ENCODE data around the gene U2SURP. TPM values are rescaled to one million over a fixed set of nuclear protein-coding genes. Genes with fewer than 3 reads are reported as not detected.

U2SURP gene
- total RNA-seq, 2 donors from 2014 or later = 53.1 to 91.5 TPM

- Histone ChIP-seq H3K36me3 (no peaks in the 10 kb centered on the region), H3K27ac (no peak overlapping the region), H3K27me3 (replicated peaks; ENCODE audit: insufficient read depth) (no peaks in the 10 kb centered on the region), H3K4me3 (no peak overlapping the region), H3K4me1 (ENCODE audit: control insufficient read depth in 1 of 2, low read depth in 2 of 2) (peaks cover 0 to 15% of the 10 kb centered on the region in 2 donors), H3K9me3 (no peaks in the 10 kb centered on the region)
- ATAC-seq (ENCODE audit: insufficient number of reproducible peaks, low FRiP score, low read depth) = no peak
- TF ChIP-seq CTCF (IDR thresholded peaks at IDR 0.05) = no peak
- DNase-seq (ENCODE audit: low spot score) = no peak
These were observed 29.1 kb upstream of the U2SURP start for GRCh38 chr3:142972092-142972753.

- Histone ChIP-seq H3K4me1 (ENCODE audit: control insufficient read depth in 1 of 2, low read depth in 2 of 2) (peaks cover 0 to 16% of the 10 kb centered on the region in 2 donors), H3K36me3 (no peaks in the 10 kb centered on the region), H3K27ac (no peak overlapping the region), H3K4me3 (no peak overlapping the region), H3K27me3 (replicated peaks; ENCODE audit: insufficient read depth) (no peaks in the 10 kb centered on the region), H3K9me3 (no peaks in the 10 kb centered on the region)
- ATAC-seq (ENCODE audit: insufficient number of reproducible peaks, low FRiP score, low read depth) (no peak), DNase-seq (ENCODE audit: low spot score) (no peak)
- TF ChIP-seq CTCF (IDR thresholded peaks at IDR 0.05) = no peak
These were observed 28.0 kb upstream of the U2SURP start for GRCh38 chr3:142973217-142974009.

GRCh38 chr3:142975316-142975995, 25.9 kb upstream of the U2SURP start:
- Histone ChIP-seq H3K27ac (no peak overlapping the region), H3K4me1 (ENCODE audit: control insufficient read depth in 1 of 2, low read depth in 2 of 2) (peaks cover 0 to 16% of the 10 kb centered on the region in 2 donors), H3K4me3 (no peak overlapping the region), H3K27me3 (replicated peaks; ENCODE audit: insufficient read depth) (no peaks in the 10 kb centered on the region), H3K9me3 (no peaks in the 10 kb centered on the region), H3K36me3 (no peaks in the 10 kb centered on the region)
- no peak for DNase-seq (ENCODE audit: low spot score)
- ATAC-seq (ENCODE audit: insufficient number of reproducible peaks, low FRiP score, low read depth) = no peak
- TF ChIP-seq CTCF (IDR thresholded peaks at IDR 0.05) = no peak

GRCh38 chr3:142976621-142977398, 24.6 kb upstream of the U2SURP start:
- Histone ChIP-seq H3K9me3 (no peaks in the 10 kb centered on the region), H3K27ac (no peak overlapping the region), H3K4me3 (no peak overlapping the region), H3K27me3 (replicated peaks; ENCODE audit: insufficient read depth) (no peaks in the 10 kb centered on the region), H3K4me1 (ENCODE audit: control insufficient read depth in 1 of 2, low read depth in 2 of 2) (peaks cover 0 to 16% of the 10 kb centered on the region in 2 donors), H3K36me3 (no peaks in the 10 kb centered on the region)
- DNase-seq (ENCODE audit: low spot score) (peak; percentile 56), ATAC-seq (ENCODE audit: insufficient number of reproducible peaks, low FRiP score, low read depth) (peak; percentile 95)
- no peak for TF ChIP-seq CTCF (IDR thresholded peaks at IDR 0.05)
